ENCODE data around the gene SCAMP2. TPM values are rescaled to one million over a fixed set of nuclear protein-coding genes. Genes with fewer than 3 reads are reported as not detected.
A peak's percentile ranks its signal among the peaks of the same experiment; 100 is the strongest.

SCAMP2 gene
- total RNA-seq, 1 donor = 67.6 TPM

GRCh38 chr15:74864296-74864695, 8.9 kb downstream of the SCAMP2 start:
- no peak for DNase-seq (ENCODE audit: low read depth in 2 of 3, low spot score in 2 of 3)

DNA sequence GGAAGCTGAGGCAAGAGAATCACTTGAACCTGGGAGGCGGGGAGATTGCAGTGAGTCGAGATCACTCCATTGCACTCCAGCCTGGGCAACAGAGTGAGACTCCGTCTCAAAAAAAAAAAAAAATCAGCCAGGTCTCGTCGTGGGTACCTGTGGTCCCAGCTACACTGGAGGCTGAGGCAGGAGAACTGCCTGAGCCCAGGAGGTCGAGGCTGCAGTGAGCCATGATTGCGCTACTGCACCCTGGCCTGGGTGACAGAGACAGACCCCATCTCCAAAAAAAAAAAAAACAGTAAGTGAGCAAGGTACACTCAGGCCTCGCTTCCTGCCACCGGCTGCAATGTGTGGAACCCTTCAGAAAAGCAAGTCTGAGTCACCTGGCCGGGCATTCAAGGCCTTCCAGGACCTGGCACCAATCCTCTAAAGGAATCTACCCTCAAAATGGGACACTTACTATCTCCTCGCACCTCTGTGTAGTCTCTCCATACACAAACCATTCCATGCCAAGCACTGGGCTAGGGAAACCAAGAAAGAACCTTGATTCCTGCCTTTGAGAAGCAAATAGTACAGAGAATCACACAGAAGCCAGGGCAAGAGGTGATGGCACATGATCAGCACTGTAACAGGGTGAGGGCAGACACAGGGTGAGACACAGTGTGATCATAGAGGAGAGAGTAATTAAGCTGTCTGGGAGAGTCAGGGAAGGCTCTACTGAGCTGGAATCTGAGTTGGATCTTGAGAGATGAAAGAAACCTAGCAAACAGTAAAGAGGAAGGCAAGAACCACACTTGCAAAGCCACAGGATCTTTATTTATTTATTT, 9.7 kb downstream of the SCAMP2 start:
- DNase-seq (ENCODE audit: low read depth in 2 of 3, low spot score in 2 of 3) = no peak

- DNase-seq (ENCODE audit: low read depth in 2 of 3, low spot score in 2 of 3) = no peak
Measured at GRCh38 chr15:74858369-74858740, 14.8 kb downstream of the SCAMP2 start.

GRCh38 chr15:74857671-74858368, 15.3 kb downstream of the SCAMP2 start:
- no peak for DNase-seq (ENCODE audit: low read depth in 2 of 3, low spot score in 2 of 3)

GRCh38 chr15:74857082-74857655, 16.0 kb downstream of the SCAMP2 start:
- DNase-seq (ENCODE audit: low read depth in 2 of 3, low spot score in 2 of 3) = no peak

- DNase-seq (ENCODE audit: low read depth in 2 of 3, low spot score in 2 of 3) = no peak
Measured at GRCh38 chr15:74856537-74856936, 16.6 kb downstream of the SCAMP2 start.

GRCh38 chr15:74855857-74856256, 17.3 kb downstream of the SCAMP2 start:
- DNase-seq (ENCODE audit: low read depth in 2 of 3, low spot score in 2 of 3) = no peak

- DNase-seq (ENCODE audit: low read depth in 2 of 3, low spot score in 2 of 3) = no peak
Measured at GRCh38 chr15:74854453-74855022, 18.6 kb downstream of the SCAMP2 start.

GRCh38 chr15:74851960-74852359, 21.2 kb downstream of the SCAMP2 start:
- no peak for DNase-seq (ENCODE audit: low read depth in 2 of 3, low spot score in 2 of 3)

DNA sequence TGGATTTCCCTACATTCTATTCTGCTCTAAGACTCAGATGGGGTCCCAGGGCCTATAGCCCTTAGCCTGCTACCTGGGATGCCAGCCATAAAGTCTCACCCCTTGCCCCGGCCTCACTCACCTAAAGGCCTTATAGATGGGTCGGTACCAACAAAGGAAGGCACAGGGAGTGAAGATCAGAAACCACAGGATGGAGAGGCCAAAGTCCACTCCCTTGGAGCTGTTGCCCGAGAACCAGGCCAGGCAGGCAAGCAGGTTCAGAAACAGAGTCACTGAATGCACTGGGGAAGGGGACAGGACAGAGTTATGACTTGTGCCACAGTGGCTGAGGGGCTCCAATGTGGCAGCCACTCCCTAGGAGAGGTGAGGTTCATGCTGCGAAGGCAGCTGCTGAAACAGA, 22.8 kb downstream of the SCAMP2 start:
- DNase-seq (ENCODE audit: low read depth in 2 of 3, low spot score in 2 of 3) = no peak

DNA sequence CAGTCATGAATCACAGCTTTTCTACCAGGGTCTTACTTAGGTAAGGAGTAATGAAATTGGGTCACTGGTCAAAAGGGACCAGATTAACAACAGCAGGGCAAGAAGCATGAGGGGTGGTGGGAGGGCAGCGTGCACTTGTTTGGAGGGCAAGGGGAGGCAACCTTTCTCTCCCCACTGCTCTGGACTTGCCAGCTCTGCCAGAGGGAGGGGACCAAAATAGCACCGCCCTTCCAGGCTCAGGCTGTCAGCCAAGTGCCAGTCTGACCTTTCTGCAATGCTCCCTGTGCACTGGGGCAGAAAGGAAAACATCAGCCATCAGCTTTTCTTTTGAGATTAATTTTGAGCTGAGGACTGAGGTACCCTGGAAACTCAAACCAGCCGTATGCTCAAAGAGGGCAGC, 25.7 kb downstream of the SCAMP2 start:
- DNase-seq (ENCODE audit: low read depth in 2 of 3, low spot score in 2 of 3) = no peak

DNA sequence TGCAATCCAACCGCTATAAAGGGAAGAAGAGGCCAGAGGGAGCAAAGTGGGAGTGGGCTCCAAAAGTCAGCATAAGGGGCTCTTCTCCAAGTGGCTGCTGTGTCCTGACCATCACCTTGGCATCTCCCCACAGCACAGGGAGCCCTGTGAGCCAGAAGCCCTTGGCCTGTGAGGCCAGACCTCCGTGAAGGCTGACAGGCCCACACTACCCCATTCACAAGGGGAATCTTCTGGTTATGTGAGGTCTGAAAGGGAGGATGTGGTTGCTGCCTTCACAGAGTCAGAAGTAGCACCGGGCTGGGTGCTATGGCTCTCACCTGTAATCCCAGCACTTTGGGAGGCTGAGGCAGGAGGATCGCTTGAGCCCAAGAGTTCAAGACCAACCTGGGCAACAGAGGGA, 27.6 kb downstream of the SCAMP2 start:
- DNase-seq (ENCODE audit: low read depth in 2 of 3, low spot score in 2 of 3) = no peak

GRCh38 chr15:74845208-74845568, 28.0 kb downstream of the SCAMP2 start:
- DNase-seq (ENCODE audit: low read depth in 2 of 3, low spot score in 2 of 3) = peak in 2 of 3 donors; percentile 29 to 52

DNA sequence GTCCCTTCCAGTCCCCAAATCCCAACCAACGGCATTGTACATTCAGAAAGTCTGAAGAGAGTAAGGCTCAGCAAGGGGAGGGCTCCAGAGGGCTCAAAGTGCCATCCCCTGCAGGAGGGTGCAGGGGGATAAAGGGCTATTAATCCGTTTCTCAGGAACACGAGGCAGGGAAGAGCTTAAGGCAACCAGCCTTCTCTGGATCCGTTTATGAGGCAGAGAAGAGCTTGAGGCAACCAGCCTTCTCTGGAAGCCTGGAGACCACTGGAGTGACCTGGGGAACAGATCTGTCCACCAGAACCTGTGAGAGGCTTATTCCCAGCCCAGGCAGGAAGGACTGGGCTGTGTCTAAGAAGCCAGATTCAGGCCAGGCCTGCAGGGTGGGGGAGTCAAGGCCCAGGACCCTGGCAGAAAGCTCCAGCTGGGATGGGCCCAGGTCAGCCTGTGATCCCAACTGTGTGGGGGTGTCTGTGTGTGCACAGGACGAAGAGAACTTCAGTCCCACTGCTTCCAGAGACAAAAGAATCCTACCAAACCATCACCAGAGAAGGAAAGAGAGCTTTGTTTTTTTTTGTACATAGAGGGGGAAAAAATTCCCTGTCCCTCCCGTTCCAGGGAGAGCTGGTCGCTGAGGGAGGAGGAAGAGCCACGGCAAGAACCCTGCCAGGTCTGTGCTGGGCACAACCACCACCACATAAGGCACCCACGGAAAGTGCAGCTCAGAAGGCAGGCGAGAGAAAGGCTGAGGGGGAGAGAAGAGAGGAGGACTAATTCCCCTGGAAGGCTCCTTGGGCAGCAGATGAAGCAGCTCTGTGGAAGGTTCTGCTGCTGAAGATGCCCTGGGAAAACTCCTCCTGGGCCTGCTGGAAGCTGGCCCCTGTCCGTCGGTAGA, 28.6 kb downstream of the SCAMP2 start:
- DNase-seq (ENCODE audit: low read depth in 2 of 3, low spot score in 2 of 3) = no peak

- no peak for DNase-seq (ENCODE audit: low read depth in 2 of 3, low spot score in 2 of 3)
Measured at GRCh38 chr15:74843891-74844299, 29.3 kb downstream of the SCAMP2 start.

DNA sequence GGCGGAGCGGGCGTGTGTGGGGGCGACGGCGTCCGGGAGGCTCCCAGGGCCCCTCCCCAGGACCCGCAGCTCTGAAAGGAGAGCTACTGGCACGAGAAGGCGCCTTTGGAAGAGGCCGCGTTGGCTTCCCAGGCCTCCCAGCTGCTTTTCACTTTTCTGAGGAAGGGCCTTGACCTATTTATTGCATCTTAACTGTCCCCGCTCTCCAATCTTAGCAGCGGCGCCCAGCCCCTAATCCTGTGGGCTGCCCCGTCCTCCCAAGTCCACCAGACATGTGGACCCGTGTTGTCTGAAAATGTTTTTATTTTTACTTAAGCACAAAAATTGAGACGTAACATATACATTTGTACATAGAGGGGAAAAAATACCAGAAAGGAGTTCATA, 29.7 kb downstream of the SCAMP2 start:
- no peak for DNase-seq (ENCODE audit: low read depth in 2 of 3, low spot score in 2 of 3)

GRCh38 chr15:74842581-74843444, 30.4 kb downstream of the SCAMP2 start, which contains the start of gene ULK3:
ULK3 (minus strand) TSS chr15:74843156; CDS start chr15:74843105, 51 bp downstream.
- DNase-seq (ENCODE audit: low read depth in 2 of 3, low spot score in 2 of 3) = peak; percentile 82 to 95 (median 94)

- DNase-seq (ENCODE audit: low read depth in 2 of 3, low spot score in 2 of 3) = no peak
Measured at GRCh38 chr15:74841891-74842373, 31.2 kb downstream of the SCAMP2 start.
